GM18907 (cell line): Measurements from ENCODE around the gene SLC7A1.

Experiments used
- ATAC-seq: cut with Tn5 transposase; IDR thresholded peaks from one replicate; pipeline ENCODE4 v1.9.1; 2021; ENCODE audit warnings: mild to moderate bottlenecking, moderate library complexity; ENCODE audit not compliant: unreplicated experiment

Gene SLC7A1

GRCh38 chr13:29583073-29583785 lies 12.3 kb downstream of the SLC7A1 start:
- no peak for ATAC-seq

- ATAC-seq = no peak
Measured at GRCh38 chr13:29582171-29582570, 13.3 kb downstream of the SLC7A1 start.

DNA sequence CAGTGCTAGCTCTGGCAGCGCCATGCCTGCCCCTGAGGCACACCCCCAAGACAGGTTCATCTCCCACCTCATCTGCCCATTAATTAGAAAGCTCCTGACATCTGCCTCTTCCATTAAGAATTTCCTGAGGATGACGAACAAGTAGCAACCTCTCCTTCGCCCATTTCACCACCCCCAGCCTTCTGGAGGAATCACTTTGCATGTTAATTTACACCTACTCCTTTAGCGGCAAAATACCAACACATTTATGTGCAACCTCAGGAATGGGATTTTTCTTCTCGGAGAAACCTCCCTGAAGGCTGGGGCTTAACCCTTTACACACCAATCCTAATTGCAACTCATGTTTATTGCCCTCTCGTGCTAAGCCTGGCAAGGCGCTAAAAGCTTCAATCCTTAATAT lies 13.8 kb downstream of the SLC7A1 start:
- no peak for ATAC-seq

DNA sequence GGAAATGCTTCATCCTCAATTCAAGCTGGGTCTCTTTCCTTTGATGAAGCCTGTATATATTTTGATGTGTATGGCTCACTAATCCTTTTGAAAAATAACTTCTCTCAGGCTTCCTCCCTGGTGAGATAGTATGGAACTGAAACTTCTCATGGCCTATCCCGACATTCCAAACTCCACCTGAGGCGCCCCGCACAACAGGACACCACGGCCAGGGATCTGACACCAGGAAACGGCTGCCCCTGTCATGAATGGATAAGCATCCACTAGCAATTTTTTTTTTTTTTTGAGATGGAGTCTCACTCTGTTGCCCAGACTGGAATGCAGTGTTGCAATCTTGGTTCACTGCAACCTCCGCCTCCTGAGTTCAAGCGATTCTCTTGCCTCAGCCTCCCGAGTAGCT lies 16.4 kb downstream of the SLC7A1 start:
- no peak for ATAC-seq

- ATAC-seq = no peak
Measured at GRCh38 chr13:29578300-29579085, 17.0 kb downstream of the SLC7A1 start.

DNA sequence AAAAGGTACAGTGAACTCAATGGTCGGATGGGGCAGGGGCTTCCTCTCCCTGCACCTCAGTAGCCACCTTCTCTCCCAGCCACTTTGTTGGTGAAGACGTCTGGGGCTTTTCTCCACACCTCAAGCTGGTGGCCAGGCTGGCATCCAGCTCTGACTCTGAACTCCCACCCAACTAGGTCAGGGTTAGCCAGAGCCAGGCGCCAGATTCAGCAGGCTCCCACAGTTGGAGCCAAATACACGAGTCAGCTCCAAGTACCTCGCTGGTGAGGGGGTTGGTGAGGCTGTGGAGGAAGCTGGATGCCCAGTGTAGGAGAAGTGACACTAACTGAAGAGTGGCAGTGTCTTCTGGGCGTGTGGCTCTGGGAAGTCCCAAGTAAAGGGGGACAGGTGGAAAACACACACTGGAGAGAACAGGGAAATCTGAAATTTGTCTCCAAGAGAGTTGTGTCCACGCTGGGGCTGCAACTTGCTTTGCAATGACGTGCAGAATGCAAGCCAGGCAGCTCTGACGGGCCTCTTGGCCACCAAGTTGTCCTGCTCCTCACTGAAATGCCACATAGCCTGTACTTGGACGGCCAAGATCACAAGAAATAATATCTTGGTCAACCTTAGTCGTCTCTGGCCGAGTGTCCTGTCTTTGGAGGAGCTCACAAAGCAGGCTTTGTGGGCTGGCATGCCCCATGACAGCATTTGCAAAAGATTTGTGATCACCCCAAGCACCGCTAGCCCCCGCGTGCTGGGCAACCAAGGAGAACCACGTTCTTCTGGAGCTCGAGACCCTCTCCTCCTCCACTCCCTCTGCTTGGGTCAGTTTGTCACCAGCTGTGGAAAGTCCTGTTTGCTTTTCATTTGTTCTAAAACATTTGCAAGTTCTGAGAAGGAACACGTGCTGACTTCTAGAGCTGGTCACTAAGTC lies 18.1 kb downstream of the SLC7A1 start:
- no peak for ATAC-seq

DNA sequence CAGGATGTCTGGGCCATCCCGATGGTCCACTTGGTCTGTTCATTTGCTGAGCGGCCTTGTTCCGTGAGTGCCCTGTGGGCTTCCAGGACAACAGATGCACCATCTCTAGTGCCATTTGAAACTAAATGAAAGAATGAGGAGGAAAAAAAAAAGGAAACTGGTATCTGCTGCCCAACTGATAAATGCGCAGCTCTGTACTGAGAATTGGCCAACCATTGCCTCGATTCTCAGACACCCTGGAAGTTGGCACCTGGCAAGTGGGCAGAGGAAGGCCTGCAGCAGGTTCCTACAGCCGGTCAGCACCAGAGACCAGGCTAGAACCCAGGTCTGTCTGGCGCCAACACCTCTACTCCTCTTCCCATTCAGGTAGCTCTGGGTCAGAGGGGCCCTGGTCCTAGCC lies 18.9 kb downstream of the SLC7A1 start:
- no peak for ATAC-seq

DNA sequence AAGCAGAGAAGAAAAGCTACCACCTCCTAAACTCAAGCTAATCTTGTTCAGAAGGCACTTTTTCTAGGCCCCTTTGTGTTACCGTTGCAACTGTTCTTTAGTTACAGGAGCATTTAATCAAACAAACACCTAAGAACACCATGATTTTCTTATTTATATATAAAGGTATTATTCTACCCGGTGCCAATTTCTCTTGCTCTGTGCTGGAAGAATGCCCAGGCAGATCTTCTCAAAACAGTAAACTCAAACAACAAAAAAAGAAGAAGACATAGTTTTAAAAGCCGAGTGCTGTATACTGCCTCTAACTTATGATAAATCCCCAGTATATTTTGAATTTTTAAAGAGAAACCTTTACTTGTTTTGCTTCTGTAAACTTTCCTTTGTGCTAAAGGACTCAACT lies 20.4 kb downstream of the SLC7A1 start:
- ATAC-seq = no peak

- ATAC-seq = no peak
Measured at GRCh38 chr13:29573190-29573589, 22.3 kb downstream of the SLC7A1 start.

DNA sequence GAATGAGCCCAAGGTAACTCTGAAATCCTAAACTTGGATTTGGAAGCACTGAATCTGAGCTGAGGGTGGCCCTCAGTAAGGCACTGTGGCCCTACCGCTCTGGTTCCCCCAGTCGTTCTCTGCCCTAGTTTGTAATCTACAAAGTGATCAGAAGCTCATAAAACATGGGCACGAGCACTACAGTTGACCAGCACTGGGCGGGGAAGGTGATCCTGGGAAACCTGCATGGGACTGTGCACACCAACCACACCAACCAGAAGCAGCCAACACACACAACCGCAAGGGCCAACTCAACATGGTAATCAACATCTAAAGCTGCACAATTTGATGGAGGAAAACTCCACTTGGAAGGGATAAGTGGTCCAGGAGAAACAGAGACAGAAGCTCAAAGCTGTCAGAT lies 22.9 kb downstream of the SLC7A1 start:
- no peak for ATAC-seq

DNA sequence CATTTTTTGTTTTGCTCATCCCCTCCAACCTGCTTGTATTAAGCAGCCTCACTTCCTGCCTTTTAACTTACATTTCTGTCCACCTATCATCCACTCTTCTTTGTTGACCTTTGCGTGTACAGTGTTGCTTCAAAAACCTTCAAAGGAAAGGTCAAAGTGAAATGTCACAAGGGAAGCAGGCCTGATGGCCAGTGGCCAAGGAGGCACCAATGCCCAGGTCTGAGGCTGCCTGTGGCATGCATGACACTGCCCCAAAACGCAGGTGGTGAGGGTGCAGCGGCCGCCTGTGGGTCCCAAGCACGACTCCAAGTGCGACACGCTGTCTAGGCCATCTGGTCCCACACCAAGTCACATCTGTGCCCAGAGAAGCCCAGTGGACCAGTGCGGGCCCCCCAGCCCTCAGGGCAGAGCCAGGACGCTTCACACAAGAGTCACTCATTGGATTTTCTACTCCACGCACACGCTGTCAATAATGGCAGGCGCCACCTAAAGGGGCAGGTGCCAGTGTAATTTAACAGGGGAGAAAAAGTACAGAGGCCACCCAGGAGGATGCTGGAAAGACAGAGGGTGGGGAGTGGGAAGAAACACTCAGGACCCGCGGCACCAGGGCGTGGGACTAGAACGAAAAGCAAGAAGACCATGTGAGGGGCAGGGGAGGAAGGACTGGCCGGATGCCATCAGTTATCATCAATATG lies 23.5 kb downstream of the SLC7A1 start:
- ATAC-seq = no peak

GRCh38 chr13:29570051-29570654 lies 25.3 kb downstream of the SLC7A1 start:
- ATAC-seq = no peak

- no peak for ATAC-seq
Measured at GRCh38 chr13:29569253-29570050, 26.0 kb downstream of the SLC7A1 start.

DNA sequence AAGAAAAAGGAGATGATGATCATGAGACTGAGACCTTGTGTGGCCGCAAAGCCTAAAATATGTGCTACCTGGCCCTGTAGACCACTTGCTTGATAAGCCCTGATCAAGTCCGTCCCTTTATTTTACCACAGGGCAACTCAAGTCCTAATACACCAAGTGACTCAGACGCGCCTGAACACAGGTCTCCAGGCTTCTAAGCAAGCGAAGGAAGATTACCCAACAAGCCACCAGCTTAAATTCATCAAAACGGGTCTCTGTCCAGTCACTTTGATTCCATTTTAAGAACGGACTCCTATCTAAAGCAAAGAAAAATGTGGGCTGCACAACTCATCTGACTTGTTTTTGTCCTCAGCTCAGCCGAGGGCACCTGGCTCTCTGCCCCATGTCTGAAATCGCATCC lies 26.8 kb downstream of the SLC7A1 start:
- no peak for ATAC-seq

GRCh38 chr13:29567411-29567810 lies 28.1 kb downstream of the SLC7A1 start:
- ATAC-seq = no peak

DNA sequence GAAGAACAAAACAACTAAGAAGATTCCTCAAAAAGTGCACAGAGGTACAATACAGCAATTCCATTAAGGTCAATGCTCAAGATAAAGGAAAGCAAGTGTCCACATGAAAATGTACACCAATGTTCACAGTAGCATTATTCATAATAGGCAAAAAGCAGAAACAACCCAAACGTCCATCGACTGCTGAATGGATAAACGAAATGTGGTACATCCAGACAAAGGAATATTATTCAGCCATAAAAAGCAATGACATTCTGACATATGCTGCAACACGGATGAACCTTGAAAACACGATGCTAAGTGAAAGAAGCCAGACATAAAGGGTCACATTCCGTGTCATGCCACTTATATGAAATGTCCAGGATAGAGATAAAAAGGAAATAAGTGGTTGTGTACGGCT lies 29.3 kb downstream of the SLC7A1 start:
- no peak for ATAC-seq

GRCh38 chr13:29564818-29565217 lies 30.7 kb downstream of the SLC7A1 start:
- no peak for ATAC-seq

- ATAC-seq = no peak
Measured at GRCh38 chr13:29564373-29564772, 31.1 kb downstream of the SLC7A1 start.

DNA sequence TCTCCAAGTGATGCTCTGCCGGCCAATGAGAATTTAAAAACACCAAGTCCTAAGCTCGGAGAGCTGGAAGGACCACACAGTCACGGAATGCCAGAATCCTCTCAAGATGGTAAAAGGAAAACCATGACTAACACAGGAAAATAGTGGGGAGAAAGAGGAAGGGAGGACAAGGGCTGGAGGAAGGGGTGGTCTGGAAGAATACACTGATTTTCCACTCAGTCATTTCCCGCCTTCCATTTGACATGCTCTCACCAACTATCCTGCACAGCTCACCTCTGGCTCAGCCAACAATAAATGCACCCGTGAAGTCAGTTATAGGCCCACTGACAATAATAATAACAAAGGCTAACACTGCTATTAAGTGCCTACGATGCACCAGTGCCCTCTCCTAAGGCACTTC lies 31.5 kb downstream of the SLC7A1 start:
- ATAC-seq = no peak
